Esophagus (tissue), 2 donors: ENCODE results near the gene KCNQ5. TPM values are rescaled to one million over a fixed set of nuclear protein-coding genes. Genes with fewer than 3 reads are reported as not detected.
"Not testable (repeated sequence)": the region's sequence is repeated elsewhere in the genome, so short reads cannot be mapped to it uniquely, and the experiment has no call there.

ENCODE experiments used
- H3K27ac ChIP-seq, 2 donors: one replicate each; pipeline ENCODE4 v1.5.1; 2013; ENCODE audit warnings: low read depth in 2 of 2, mild to moderate bottlenecking in 2 of 2, inconsistent platforms in 1 of 2, low read length in 1 of 2, moderate library complexity in 1 of 2
- H3K27me3 ChIP-seq, 2 donors: one replicate each; pipeline ENCODE4 v1.6.1; 2013; ENCODE audit warnings: low read length in 2 of 2, control low read depth in 1 of 2, mild to moderate bottlenecking in 1 of 2; ENCODE audit not compliant: insufficient read depth in 2 of 2, control insufficient read depth in 1 of 2
- H3K36me3 ChIP-seq, 2 donors: one replicate each; pipeline ENCODE4 v1.6.1; 2013; ENCODE audit warnings: low read length in 1 of 2; ENCODE audit not compliant: control insufficient read depth in 2 of 2, insufficient read depth in 2 of 2
- H3K4me1 ChIP-seq, 2 donors: one replicate each; pipeline ENCODE4 v1.6.1; 2013; ENCODE audit warnings: low read length in 1 of 2; ENCODE audit not compliant: control insufficient read depth in 2 of 2, insufficient read depth in 2 of 2
- H3K4me3 ChIP-seq, 2 donors: one replicate each; pipeline ENCODE4 v1.5.1; 2013; ENCODE audit warnings: low read length in 2 of 2, mild to moderate bottlenecking in 2 of 2, low read depth in 1 of 2, moderate library complexity in 1 of 2
- H3K9me3 ChIP-seq, 2 donors: one replicate each; pipeline ENCODE4 v1.6.1; 2013; ENCODE audit warnings: mild to moderate bottlenecking in 2 of 2, low read depth in 1 of 2, low read length in 1 of 2, moderate library complexity in 1 of 2; ENCODE audit not compliant: control insufficient read depth in 2 of 2, insufficient read depth in 1 of 2
- WGBS, 2 donors: extraction: QIAGEN DNeasy Blood & Tissue Kit; methylation state at CpG; one replicate each; pipeline ENCODE4 v1.1.7; 2013; 5-methylcytosine and 5-hydroxymethylcytosine counted together
- polyA plus RNA-seq, 2 donors: library from polyadenylated mRNA; stranded (reverse); fragments of 200-250 nt; gene quantifications; one replicate each; pipeline ENCODE4 v1.2.3, GENCODE V29; 2013
- donor health status: healthy with polysubstance abuse.
- donor health status: Bipolar disorder and iron deficiency.

KCNQ5 gene
- polyA plus RNA-seq, 2 donors, result 0.18 to 0.22 TPM

- WGBS, 2 donors, result 73 to 77% methylated on average over 1 of the region's 1 CpG
- H3K27ac ChIP-seq, result no peak overlapping the region
These were observed 268.4 kb downstream of the KCNQ5 start for GRCh38 chr6:72890233-72890632.

GRCh38 chr6:72890671-72891070, 268.8 kb downstream of the KCNQ5 start:
- Histone ChIP-seq H3K27ac (no peak overlapping the region), H3K36me3 (no peaks in the 10 kb centered on the region), H3K9me3 (no peaks in the 10 kb centered on the region), H3K4me3 (no peak overlapping the region), H3K27me3 (no peaks in the 10 kb centered on the region), H3K4me1 (no peaks in the 10 kb centered on the region)

More at GRCh38 chr6:72890233-72890632, 268.4 kb downstream of the KCNQ5 start:
- Histone ChIP-seq H3K4me3 (no peak overlapping the region), H3K4me1 (no peaks in the 10 kb centered on the region), H3K36me3 (no peaks in the 10 kb centered on the region), H3K9me3 (no peaks in the 10 kb centered on the region), H3K27me3 (no peaks in the 10 kb centered on the region)

- 89 to 92% methylated on average over 1 of the region's 1 CpG for WGBS, 2 donors
- H3K4me3 ChIP-seq, result no peak overlapping the region
- H3K9me3 ChIP-seq, result no peaks in the 10 kb centered on the region
- no peak overlapping the region for H3K27ac ChIP-seq
- H3K36me3 ChIP-seq, result no peaks in the 10 kb centered on the region
- no peaks in the 10 kb centered on the region for H3K27me3 ChIP-seq
- H3K4me1 ChIP-seq, result no peaks in the 10 kb centered on the region
These were observed 271.0 kb downstream of the KCNQ5 start for GRCh38 chr6:72892901-72893300.

GRCh38 chr6:72894091-72894490, 272.2 kb downstream of the KCNQ5 start:
- WGBS, 2 donors, result 29 to 34% methylated on average over 2 of the region's 2 CpGs
- Histone ChIP-seq H3K4me3 (no peak overlapping the region), H3K36me3 (no peaks in the 10 kb centered on the region), H3K4me1 (no peaks in the 10 kb centered on the region), H3K9me3 (no peaks in the 10 kb centered on the region), H3K27me3 (no peaks in the 10 kb centered on the region), H3K27ac (no peak overlapping the region)

- H3K36me3 ChIP-seq, H3K27ac ChIP-seq, H3K4me1 ChIP-seq, H3K9me3 ChIP-seq, H3K4me3 ChIP-seq, H3K27me3 ChIP-seq: not testable (repeated sequence)
- 77 to 81% methylated on average over 3 of the region's 3 CpGs for WGBS, 2 donors
These were observed 276.4 kb downstream of the KCNQ5 start for GRCh38 chr6:72898313-72898712.

GRCh38 chr6:72905705-72906478, 284.0 kb downstream of the KCNQ5 start:
- Histone ChIP-seq H3K4me3 (no peak overlapping the region), H3K27ac (no peak overlapping the region), H3K9me3 (no peaks in the 10 kb centered on the region), H3K27me3 (no peaks in the 10 kb centered on the region), H3K4me1 (no peaks in the 10 kb centered on the region), H3K36me3 (no peaks in the 10 kb centered on the region)
- 87 to 93% methylated on average over 6 of the region's 6 CpGs for WGBS, 2 donors

GRCh38 chr6:72911463-72912155, 289.7 kb downstream of the KCNQ5 start:
- no peaks in the 10 kb centered on the region for H3K27me3 ChIP-seq
- H3K4me3 ChIP-seq, result no peak overlapping the region
- H3K9me3 ChIP-seq, result no peaks in the 10 kb centered on the region
- 39 to 42% methylated on average over 2 of the region's 2 CpGs for WGBS, 2 donors
- H3K36me3 ChIP-seq, result no peaks in the 10 kb centered on the region
- H3K4me1 ChIP-seq, result no peaks in the 10 kb centered on the region
- no peak overlapping the region for H3K27ac ChIP-seq

- Histone ChIP-seq H3K9me3 (no peaks in the 10 kb centered on the region), H3K4me3 (no peak overlapping the region), H3K36me3 (no peaks in the 10 kb centered on the region), H3K27ac (no peak overlapping the region), H3K27me3 (no peaks in the 10 kb centered on the region), H3K4me1 (no peaks in the 10 kb centered on the region)
- WGBS, 2 donors, result 87 to 88% methylated on average over 1 of the region's 1 CpG
These were observed 291.9 kb downstream of the KCNQ5 start for GRCh38 chr6:72913797-72914196.

GRCh38 chr6:72916298-72916697, 294.4 kb downstream of the KCNQ5 start:
- Histone ChIP-seq H3K4me1 (no peaks in the 10 kb centered on the region), H3K4me3 (no peak overlapping the region), H3K9me3 (no peaks in the 10 kb centered on the region), H3K27me3 (no peaks in the 10 kb centered on the region), H3K36me3 (no peaks in the 10 kb centered on the region), H3K27ac (no peak overlapping the region)
- 79 to 86% methylated on average over 6 of the region's 6 CpGs for WGBS, 2 donors

- Histone ChIP-seq H3K27ac (no peak overlapping the region), H3K27me3 (no peaks in the 10 kb centered on the region), H3K4me3 (no peak overlapping the region), H3K9me3 (no peaks in the 10 kb centered on the region), H3K36me3 (no peaks in the 10 kb centered on the region), H3K4me1 (no peaks in the 10 kb centered on the region)
- WGBS, 2 donors, result 91 to 96% methylated on average over 1 of the region's 1 CpG
These were observed 295.0 kb downstream of the KCNQ5 start for GRCh38 chr6:72916906-72917305.
